ENCODE data around the gene POU1F1. TPM values are rescaled to one million over a fixed set of nuclear protein-coding genes. Genes with fewer than 3 reads are reported as not detected.

POU1F1 gene
- polyA plus RNA-seq, 1 of the 3 experiments (the other 2 are of a cell fraction): not detected

DNA sequence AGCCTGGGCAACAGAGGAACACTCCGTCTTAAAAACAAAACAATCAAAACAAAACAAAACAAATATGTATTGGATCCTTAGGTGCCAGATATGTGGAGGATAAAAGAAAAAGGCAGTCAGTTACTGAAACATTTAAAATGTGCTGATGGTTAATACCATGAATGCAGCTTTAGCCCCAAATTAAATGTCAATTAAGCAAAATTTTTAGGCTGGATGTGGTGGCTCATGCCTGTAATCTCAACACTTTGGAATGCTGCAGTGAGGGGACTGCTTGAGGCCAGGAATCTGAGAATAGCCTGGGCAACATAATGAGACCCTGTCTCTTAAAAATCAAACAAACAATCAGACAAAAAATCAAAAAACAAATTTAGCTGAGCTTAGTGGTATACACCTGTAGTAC lies 57.8 kb downstream of the POU1F1 start:
- H3K27ac ChIP-seq (ENCODE audit: low read depth in 2 of 2, low read length in 1 of 2): no peak overlapping the region
- no peak overlapping the region for H2AFZ ChIP-seq (ENCODE audit: low read depth)
- no peaks in the 10 kb centered on the region for H3K9me2 ChIP-seq
- no peak overlapping the region for H3K9ac ChIP-seq
- H4K20me1 ChIP-seq (ENCODE audit: insufficient read depth): no peaks in the 10 kb centered on the region
- H3K4me3 ChIP-seq (ENCODE audit: low read depth in 2 of 2, low read length in 1 of 2): no peak overlapping the region
- ChIA-PET CTCF (no interaction called here), POLR2A (no interaction called here)
- H3K36me3 ChIP-seq (replicated peaks in 1 of 2; ENCODE audit: control insufficient read depth in 1 of 2, insufficient read depth in 2 of 2, low read length in 1 of 2): no peaks in the 10 kb centered on the region
- H3K4me2 ChIP-seq: no peak overlapping the region
- H3K27me3 ChIP-seq (ENCODE audit: insufficient read depth): no peaks in the 10 kb centered on the region; the same call in 1 of the 2 replicates
- no peaks in the 10 kb centered on the region for H3K4me1 ChIP-seq (ENCODE audit: control insufficient read depth in 1 of 2, insufficient read depth in 2 of 2, low read depth in 1 of 2, low read length in 1 of 2)
- no peaks in the 10 kb centered on the region for H3K79me2 ChIP-seq (ENCODE audit: insufficient read depth)
- WGBS (ENCODE audit: low lambda C conversion rate): 60% methylated on average over 1 of the region's 1 CpG
- H3F3A ChIP-seq (replicated peaks; ENCODE audit: insufficient read depth): no peaks in the 10 kb centered on the region
- DNase-seq: no peak
- TF ChIP-seq USF1 (IDR thresholded peaks at IDR 0.05; ENCODE audit: borderline replicate concordance, low read depth) (no peak), SMC3 (IDR thresholded peaks at IDR 0.05; ENCODE audit: low read depth, low read length) (no peak), TAF1 (IDR thresholded peaks at IDR 0.05; ENCODE audit: borderline replicate concordance, low read depth, low read length) (no peak), GABPA (IDR thresholded peaks at IDR 0.05; ENCODE audit: low read depth) (no peak), PBX3 (IDR thresholded peaks at IDR 0.05) (no peak), FOSL2 (IDR thresholded peaks at IDR 0.05; ENCODE audit: borderline replicate concordance, low read depth) (no peak), FOXJ3 (CRISPR knock-in tag; IDR thresholded peaks at IDR 0.05) (no peak), RFX5 (IDR thresholded peaks at IDR 0.05; ENCODE audit: low read length) (no peak), CHD2 (IDR thresholded peaks at IDR 0.05; ENCODE audit: low read length, partially characterized antibody) (no peak), SIN3A (IDR thresholded peaks at IDR 0.05; ENCODE audit: borderline replicate concordance, low read depth, low read length) (no peak), TEAD4 (IDR thresholded peaks at IDR 0.05; ENCODE audit: borderline replicate concordance, insufficient read depth) (no peak), RXRA (IDR thresholded peaks at IDR 0.05; ENCODE audit: borderline replicate concordance, low read depth) (no peak)
- TF ChIP-seq, protein P1, sequence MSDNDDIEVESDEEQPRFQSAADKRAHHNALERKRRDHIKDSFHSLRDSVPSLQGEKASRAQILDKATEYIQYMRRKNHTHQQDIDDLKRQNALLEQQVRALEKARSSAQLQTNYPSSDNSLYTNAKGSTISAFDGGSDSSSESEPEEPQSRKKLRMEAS (IDR thresholded peaks at IDR 0.05; ENCODE audit: low read depth): no peak
- H3K9me3 ChIP-seq: no peaks in the 10 kb centered on the region

Small RNAs within 50 kb of the gene (small RNA-seq; reads per million reads assigned to genes)
- 0 reads per million in 7 experiments for gene MIR4795

Other genes starting within 250 kb of the POU1F1 start
- gene CHMP2B, start 49.3 kb downstream of the POU1F1 start, polyA plus RNA-seq (2012; rRNA removed): 8.5 and 8.6 TPM in 2 replicates

Measured in SK-N-SH (cell line).